H1 (cell line): ENCODE results near the gene DLGAP3. TPM values are rescaled to one million over a fixed set of nuclear protein-coding genes. Genes with fewer than 3 reads are reported as not detected.

Experiments
- CBX8 ChIP-seq: fragments of 300-800, 300-1000 bp; sonication (generic); IDR thresholded peaks from 2 replicates; pipeline ENCODE4 v1.7.1; 2016; ENCODE audit warnings: low read depth, low read length, borderline replicate concordance
- ZNF274 ChIP-seq: IDR thresholded peaks from 2 replicates; pipeline ENCODE4 v1.7.0; 2012; ENCODE audit warnings: low read length, borderline replicate concordance; ENCODE audit errors: extremely low read depth
- polyA plus RNA-seq, 7 experiments: library from polyadenylated mRNA; depleted of rRNA in 3 of 7; stranded (reverse) in 5 of 7; unstranded in 2 of 7; fragments of >200 nt in 5 of 7; fragments of 200-250 nt in 2 of 7; gene quantifications; 1 replicate in 5 of 7; 2 replicates in 1 of 7; 4 replicates in 1 of 7; pipeline versions ENCODE4 v1.2.1 to v1.2.3, GENCODE V29; 2011 to 2013; ENCODE audit warnings: missing spikeins in 2 of 7, mixed read lengths in 2 of 7
- total RNA-seq: library from RNA; stranded (reverse); fragmentation: NEBNext Ultra II Directional; extraction: Animal tissue kit (Norgen Biotek cat#: 25700); gene quantifications from 2 replicates; pipeline ENCODE4 v1.2.1, GENCODE V29; 2021

Gene DLGAP3
- total and polyA plus RNA-seq, 2 of the 8 experiments (the other 6 are each of a cell fraction or from before 2014, with no cell fraction given), result 3.8 to 13.2 TPM

DNA sequence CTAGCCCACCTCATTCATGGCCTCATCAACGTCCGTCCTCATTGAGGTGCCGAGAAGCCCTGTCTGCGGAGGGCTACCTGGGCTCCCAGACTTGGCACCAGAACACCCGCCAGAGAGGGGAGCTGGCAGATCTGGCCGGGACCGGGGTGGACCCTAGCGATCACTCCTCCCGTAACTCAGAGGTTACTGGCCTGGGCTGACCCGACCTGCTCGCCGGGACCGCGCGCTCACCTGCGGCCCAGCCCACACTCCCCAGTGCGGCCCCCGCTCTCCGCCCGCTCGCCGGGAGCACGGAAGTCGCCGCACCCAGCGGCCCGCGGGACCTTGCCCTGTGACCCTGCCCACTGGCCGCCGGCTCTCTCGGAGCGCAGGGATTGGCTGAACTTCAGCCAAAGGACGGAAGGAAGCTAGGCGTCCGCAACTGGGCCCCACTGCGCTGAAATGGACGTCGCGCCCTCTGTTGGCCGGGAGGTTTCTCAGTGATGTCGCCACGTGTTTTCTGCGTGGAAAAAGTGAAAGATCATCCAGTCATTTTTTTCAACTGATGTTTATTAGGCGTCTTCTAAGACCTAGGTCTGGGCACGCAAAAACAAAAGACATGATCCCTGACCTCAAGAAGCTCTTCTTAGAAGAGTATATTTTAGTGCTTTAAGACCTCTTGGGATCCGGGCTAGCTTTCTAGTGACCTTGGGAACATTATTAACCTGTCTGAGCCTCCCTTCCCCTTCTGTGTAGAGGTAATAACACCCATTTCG, 69.8 kb downstream of the DLGAP3 start, which contains the start of gene SMIM12 (continued):
- TF ChIP-seq ZNF274, result no peak
- TF ChIP-seq CBX8, result no peak
